ENCODE data around the gene CPLANE2.

GRCh38 chr1:16243936-16244649 lies 7.1 kb upstream of the CPLANE2 start:
- TF ChIP-seq CTCF (conservative IDR thresholded peaks at IDR 0.05), result peak; percentile 75
- no peak for TF ChIP-seq ZFX (IDR thresholded peaks at IDR 0.05)
